ENCODE data around the gene SPCS1.

The SPCS1 gene

GRCh38 chr3:52678265-52679198 lies 27.4 kb upstream of the SPCS1 start:
- no peak overlapping the region for H3K4me3 ChIP-seq (ENCODE audit: low read depth, low read length)
- TF ChIP-seq CTCF (IDR thresholded peaks at IDR 0.05; ENCODE audit: borderline replicate concordance, insufficient read depth, low read depth, low read length) = no peak

GRCh38 chr3:52679199-52679538 lies 26.7 kb upstream of the SPCS1 start:
- H3K4me3 ChIP-seq (ENCODE audit: low read depth, low read length) = no peak overlapping the region
- no peak for TF ChIP-seq CTCF (IDR thresholded peaks at IDR 0.05; ENCODE audit: borderline replicate concordance, insufficient read depth, low read depth, low read length)

GRCh38 chr3:52679811-52680210 lies 26.1 kb upstream of the SPCS1 start:
- TF ChIP-seq CTCF (IDR thresholded peaks at IDR 0.05; ENCODE audit: borderline replicate concordance, insufficient read depth, low read depth, low read length) = no peak
- no peak overlapping the region for H3K4me3 ChIP-seq (ENCODE audit: low read depth, low read length)

- H3K4me3 ChIP-seq (ENCODE audit: low read depth, low read length) = no peak overlapping the region
- TF ChIP-seq CTCF (IDR thresholded peaks at IDR 0.05; ENCODE audit: borderline replicate concordance, insufficient read depth, low read depth, low read length) = no peak
These were observed 24.3 kb upstream of the SPCS1 start for GRCh38 chr3:52681596-52681995.

GRCh38 chr3:52682016-52682415 lies 23.9 kb upstream of the SPCS1 start:
- TF ChIP-seq CTCF (IDR thresholded peaks at IDR 0.05; ENCODE audit: borderline replicate concordance, insufficient read depth, low read depth, low read length) = no peak
- H3K4me3 ChIP-seq (ENCODE audit: low read depth, low read length) = no peak overlapping the region

- no peak for TF ChIP-seq CTCF (IDR thresholded peaks at IDR 0.05; ENCODE audit: borderline replicate concordance, insufficient read depth, low read depth, low read length)
- H3K4me3 ChIP-seq (ENCODE audit: low read depth, low read length) = no peak overlapping the region
These were observed 22.3 kb upstream of the SPCS1 start for GRCh38 chr3:52683611-52684010.

GRCh38 chr3:52684184-52684583 lies 21.7 kb upstream of the SPCS1 start:
- H3K4me3 ChIP-seq (ENCODE audit: low read depth, low read length) = no peak overlapping the region
- no peak for TF ChIP-seq CTCF (IDR thresholded peaks at IDR 0.05; ENCODE audit: borderline replicate concordance, insufficient read depth, low read depth, low read length)
